Upper lobe of left lung (tissue), 4 donors: ENCODE measurements around the gene CKS2.
"Not testable (repeated sequence)": the region's sequence is repeated elsewhere in the genome, so short reads cannot be mapped to it uniquely, and the experiment has no call there.

Experiments
- POLR2AphosphoS5 ChIP-seq, 2 donors: sonication (generic); formaldehyde crosslinking; IDR thresholded peaks; one replicate each; pipeline ENCODE4 v1.5.1; 2017; ENCODE audit warnings: antibody characterized with exemption in 2 of 2
- TF ChIP-seq, protein P1 (sequence below), 6 experiments: fragments of 450-650 bp in 4 of 6; fragments of 200-600 bp in 2 of 6; sonication (generic) in 2 of 6; IDR thresholded peaks; one replicate each; pipeline ENCODE4 v1.5.1; 2016 to 2019; ENCODE audit warnings: antibody characterized with exemption in 6 of 6

DNA sequence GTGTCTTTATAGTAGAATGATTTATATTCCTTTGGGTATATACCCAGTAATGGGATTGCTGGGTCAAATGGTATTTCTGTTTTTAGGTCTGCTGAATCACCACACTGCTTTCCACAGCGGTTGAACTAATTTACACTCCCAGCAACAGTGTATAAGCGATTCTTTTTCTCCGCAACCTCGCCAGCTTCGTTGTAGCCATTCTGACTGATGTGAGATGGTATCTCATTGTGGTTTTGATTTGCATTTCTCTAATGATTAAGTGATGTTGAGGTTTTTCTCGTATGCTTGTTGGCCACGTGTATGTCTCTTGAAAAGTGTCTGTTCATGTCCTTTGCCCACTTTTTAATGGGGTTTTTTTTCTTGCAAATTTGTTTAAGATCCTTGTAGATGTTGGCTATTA is 32.8 kb downstream of the CKS2 start:
- TF ChIP-seq, protein P1, sequence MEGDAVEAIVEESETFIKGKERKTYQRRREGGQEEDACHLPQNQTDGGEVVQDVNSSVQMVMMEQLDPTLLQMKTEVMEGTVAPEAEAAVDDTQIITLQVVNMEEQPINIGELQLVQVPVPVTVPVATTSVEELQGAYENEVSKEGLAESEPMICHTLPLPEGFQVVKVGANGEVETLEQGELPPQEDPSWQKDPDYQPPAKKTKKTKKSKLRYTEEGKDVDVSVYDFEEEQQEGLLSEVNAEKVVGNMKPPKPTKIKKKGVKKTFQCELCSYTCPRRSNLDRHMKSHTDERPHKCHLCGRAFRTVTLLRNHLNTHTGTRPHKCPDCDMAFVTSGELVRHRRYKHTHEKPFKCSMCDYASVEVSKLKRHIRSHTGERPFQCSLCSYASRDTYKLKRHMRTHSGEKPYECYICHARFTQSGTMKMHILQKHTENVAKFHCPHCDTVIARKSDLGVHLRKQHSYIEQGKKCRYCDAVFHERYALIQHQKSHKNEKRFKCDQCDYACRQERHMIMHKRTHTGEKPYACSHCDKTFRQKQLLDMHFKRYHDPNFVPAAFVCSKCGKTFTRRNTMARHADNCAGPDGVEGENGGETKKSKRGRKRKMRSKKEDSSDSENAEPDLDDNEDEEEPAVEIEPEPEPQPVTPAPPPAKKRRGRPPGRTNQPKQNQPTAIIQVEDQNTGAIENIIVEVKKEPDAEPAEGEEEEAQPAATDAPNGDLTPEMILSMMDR (IDR thresholded peaks at IDR 0.05) = not testable (repeated sequence)
- TF ChIP-seq POLR2AphosphoS5 (IDR thresholded peaks at IDR 0.05) = not testable (repeated sequence)
